Measurements from ENCODE around the gene ARMC6.
A peak's percentile ranks its signal among the peaks of the same experiment; 100 is the strongest.

Gene ARMC6

DNA sequence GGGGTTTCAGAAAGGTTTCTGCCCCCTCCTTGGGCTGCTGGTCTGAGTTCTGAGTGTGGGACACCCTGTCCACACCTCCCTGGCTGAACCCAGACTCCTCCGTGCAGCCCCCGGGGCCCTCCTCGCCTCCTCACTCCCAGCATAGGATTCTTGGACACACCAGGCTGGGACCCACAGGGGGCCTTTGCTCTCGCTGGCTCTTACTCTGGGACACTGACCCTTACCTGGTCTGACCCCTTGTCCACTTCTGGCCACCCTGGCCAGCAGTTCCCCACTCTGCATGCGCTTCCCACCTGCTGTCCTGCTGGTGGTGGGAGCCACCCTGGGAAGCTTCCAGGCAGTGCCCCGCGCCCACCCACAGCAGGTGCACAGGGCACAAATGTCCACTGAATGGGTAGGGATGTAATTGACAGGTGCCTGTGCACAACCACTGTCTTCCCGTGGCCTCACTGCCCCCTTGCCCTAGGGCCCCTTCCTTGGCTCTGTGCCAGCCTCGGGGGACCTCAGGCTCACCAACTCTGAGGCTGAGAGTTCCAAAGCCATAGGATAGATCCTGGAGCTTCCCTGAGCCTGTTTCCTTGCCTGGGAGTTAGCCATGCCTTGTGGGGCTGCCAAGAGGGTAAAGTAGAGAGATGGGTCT, 23.4 kb downstream of the ARMC6 start:
- no peak for DNase-seq

DNA sequence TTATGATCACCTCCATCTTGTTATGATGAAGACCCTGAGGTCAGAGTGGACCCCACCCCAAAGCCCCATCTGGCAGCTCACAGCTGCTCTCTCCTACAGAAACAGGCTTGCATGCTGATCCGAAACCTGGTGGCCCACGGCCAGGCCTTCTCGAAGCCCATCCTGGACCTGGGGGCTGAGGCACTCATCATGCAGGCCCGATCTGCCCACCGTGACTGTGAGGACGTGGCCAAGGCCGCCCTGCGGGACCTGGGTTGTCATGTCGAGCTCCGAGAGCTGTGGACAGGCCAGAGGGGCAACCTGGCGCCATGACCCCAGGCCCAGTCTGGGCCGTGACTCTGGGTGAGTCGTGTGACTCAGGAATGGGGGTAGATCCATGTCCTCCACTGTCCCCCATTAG, 23.9 kb downstream of the ARMC6 start:
- no peak for DNase-seq

DNA sequence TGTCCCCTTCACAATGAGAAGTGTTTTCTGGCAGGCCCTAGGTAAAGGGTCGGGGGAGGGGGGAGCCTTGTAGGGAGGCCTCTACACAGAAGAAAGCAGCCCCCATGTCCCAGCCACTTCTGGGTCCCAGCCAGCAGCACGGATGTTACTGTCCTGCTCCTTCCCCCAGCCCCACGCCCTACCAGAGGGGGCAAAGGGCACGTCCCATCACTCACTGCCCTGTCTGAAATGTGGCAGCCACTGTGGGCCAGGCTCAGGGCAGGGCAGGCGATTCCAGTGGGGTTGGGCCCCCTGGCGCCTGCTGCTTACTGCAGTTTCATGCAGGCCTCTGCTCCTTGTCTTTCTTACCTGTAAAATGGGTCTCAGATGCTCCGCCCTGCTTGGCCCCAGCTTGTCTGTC, 24.3 kb downstream of the ARMC6 start:
- DNase-seq: no peak

DNA sequence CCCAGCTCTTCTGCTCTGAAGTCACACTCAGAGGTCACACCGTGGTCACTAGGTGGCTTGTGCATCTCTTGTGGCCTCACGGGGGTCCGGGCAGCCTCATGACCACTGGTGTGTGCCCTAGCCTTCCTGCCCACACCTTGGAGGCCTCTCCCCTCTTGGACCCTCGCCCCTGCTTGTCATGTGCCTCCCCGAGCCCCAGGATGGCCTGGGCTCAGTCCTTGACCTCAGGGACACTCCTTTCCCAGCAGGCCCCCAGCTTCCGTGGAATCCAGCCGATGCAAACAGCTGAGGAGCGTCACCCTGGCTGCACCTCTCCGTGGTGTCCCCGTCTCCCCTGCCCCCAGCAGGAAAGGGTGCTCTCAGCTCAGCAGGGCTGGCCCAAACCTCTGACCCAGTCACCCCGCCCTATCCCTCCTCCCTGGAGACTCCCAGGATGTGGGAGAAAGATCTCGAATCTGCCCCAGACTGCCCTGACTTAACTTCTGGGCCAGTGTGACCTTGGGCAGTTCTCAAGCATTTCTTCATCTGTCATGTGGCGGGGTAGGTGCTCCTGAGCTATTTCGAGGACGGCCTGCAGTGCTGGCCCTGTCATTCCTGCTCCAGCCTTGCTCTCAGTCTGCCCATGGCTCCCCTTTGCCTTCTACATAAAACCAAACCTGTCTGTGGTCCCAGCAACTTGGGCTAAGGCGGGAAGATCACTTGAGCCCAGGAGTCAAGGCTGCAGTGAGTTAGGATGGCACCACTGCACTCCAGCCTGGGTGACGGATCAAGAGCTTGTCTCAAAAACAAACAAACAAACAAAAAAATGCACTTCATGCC, 25.8 kb downstream of the ARMC6 start:
- no peak for DNase-seq

DNA sequence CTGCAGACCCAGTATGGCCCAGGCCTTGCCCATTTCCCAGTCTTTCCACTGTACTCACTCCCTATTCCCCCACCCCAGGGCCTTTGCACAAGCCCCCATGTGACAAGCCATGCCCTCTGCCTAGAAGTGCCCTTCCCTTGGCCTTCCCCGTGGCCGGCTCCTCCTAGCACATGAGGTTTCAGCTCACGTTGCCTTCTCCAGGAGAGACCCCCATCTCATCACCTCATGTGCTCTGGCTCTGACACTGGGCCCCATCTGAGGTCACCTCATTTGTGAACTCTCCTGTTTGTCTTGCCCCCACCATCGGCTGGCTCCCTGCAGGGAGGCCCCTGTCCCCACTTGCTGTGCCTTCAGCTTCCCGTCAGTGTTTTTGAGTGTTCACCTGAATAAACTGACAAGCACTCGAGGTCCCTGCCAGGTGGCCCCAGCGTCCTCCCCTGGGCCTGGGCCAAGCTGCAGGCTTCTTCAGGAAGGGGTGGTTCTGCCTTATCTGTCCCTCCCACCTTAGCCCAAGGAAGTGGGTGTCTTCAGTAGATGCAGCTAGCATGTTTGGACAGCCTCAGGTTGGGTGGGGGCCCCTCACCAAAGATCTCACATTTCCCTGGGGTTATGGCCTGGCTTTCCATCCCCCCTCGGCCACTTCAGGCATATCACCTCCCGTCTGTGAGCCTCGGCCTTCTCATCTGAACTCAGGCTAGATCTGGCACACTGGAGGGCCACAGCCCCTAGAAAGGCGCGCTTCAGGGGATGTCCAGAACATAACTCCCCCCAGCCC, 26.6 kb downstream of the ARMC6 start:
- DNase-seq: no peak

DNA sequence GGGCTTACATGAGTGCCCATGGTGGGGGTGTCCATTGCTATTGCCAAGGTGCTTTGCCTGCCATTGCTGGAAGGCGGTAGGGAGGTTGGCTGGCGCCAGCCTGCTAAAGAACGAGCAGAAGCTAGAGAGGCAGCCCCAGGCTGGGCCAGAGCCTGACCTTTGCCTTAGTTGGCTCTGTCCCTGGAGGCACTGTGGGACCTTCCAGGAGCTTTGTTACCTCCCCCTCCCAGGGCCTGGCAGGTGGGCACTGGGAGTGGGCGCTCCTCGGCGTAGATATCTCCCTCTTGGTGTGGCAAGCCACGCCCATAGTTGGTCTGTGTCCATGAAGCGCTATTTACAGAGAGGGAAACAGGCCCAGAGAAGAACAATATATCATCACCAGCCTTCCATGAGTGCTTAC, 28.1 kb downstream of the ARMC6 start:
- DNase-seq: no peak

DNA sequence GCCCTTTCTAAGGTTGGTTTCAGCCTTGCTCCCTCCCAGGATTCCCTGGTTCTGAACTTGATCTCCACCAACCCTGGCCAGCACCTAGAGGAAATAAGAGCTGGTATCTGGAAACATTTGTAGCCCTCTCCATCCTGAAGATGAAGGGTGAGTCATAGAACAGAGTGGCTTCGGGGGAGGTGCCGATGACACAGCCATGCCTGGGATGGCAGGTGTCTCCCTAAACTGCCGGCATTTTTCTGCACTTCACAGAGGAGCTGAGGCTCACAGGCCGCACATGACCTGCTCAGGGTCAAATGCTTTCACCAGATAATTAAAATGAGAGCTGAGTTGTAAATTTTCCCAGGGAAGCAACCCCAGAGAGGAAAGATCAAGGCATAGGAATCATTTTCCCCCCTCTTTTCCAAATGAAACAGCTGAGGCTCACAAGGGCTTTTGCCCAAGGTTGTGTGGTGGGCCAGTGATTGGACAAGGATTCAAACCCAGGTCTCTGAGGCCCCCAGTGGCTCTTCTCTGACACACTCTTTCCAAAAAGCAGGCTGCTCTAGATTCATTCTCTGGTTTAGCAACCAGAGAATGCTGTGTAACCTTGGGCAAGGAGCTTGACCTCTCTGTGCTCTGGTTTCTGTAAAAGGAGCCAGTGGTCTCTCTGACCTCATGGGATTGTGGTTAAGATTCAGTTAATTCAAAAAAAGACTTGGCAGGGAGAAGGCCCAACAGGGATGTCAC, 29.2 kb downstream of the ARMC6 start:
- no peak for DNase-seq

DNA sequence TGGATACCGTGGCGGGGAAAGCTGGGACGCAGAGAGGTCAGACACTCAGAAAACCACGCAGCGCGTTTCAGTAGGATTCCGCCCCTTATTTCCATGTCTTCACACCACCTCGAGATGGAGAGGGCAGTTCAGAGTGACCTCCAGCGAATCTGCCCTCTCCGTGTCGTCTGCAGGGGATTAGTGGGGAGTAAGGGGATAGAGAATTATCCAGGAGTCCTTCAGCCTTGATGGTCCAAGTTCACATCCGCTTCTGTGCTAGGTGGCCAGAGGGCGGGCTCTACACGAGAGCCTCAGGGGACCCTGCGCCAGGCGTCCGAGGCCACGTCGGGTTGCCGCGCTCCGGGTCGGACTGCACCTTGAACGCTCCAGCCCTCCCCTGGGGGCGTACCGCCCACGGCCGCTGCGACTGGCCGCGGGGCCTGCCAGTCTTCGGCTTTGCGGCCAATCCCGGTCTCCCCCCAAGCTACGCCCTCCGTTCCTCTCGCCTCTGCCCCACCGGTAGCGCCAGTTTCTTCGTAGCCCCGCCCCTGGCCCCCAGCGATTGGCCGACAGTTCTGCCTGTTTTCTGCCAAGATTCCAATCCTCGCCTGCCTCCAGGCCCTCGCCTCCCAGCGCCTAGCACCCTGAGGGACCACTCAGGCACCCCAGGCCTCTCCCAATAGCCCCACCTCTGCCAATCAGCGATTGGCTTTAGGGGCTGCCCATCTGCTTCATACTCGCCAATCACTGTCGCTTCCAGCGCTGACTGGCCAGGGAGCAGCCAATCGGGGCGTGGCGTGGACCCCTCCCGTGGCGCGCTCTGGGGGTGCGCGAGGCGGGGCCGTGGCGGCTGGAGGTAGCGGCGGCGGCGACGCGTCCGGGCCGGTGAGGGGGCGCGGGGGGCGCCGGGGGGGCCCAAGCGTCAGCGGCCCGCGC, 30.0 kb downstream of the ARMC6 start, which contains the start of gene SLC25A42:
TSS of gene SLC25A42 (plus strand) at position 812 of the 915 bp plus-strand sequence. CDS start 32,131 bp downstream, outside the sequence.
- DNase-seq: peak; percentile 99

DNA sequence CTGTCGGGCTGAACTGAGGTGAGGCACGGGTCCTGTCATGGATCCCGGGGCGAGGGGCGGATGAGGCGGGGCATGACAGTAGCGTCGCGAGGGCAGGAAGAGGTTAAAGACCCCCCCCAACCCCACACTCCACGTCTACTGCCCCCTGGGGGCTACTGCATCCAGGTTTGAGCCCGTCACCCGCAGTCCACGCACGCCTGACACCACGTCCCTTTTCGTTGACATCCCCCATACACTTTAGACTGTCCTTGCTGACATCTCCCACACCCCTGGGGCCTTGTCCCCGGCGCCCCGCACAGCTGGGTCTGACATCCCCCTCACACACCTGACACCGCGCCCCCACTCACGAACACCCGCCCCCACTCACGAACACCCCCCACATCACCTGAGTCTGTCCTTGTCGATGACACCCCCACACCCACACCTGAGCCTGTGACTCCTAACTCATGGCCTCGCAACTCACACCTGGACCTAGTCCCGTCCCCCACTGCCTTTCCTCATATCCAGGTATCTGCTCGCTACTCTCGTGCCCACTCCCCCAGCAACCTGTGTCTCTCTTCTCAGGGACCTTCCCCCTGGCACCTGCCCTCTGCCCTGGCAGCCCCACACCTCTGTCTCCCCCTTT, 30.8 kb downstream of the ARMC6 start:
- peak; percentile 74 for DNase-seq

DNA sequence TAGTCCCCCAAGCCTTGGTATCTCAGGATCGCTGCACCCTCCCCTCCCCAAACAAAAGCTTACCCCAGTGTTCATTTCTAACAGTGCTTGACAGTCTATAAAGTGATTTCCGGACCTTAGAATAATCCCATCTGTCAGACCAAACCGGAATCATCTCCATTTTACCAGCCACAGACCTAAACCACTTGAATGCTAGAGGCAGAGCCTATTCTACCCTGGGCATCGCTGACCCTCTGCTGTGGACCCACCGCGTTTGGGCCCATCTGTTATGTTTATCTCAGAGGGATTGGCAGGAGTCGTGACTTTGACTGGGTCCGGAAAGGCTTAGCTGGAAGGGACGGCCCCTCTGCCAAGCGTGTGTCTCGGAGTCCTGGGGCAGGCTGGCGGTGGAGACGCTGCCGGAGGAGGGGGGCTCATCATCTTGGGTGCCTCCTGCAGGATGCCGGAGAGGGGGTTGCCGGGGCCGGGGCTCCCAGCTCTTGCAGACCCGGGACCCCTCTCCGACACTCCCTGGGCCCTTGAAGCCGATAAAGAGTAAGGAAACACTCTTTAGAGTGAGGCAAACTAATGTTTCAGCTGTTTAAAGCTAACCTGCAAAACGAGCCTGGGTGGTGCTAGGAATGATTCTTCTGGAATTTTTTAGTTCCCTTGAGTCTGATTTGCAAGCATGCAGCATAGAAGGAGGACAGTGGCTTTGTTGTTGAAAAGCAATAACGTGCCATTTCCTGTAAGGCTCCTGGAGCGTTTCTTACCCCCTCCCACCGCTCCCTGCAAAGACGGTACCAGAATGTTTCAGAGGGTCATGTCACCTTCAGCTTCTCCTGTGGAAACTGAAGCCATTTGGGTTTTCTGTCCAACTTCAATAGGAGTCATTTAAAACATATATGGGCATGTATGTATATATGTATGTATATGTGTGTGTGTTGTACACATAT, 31.7 kb downstream of the ARMC6 start:
- DNase-seq: peak; percentile 58

DNA sequence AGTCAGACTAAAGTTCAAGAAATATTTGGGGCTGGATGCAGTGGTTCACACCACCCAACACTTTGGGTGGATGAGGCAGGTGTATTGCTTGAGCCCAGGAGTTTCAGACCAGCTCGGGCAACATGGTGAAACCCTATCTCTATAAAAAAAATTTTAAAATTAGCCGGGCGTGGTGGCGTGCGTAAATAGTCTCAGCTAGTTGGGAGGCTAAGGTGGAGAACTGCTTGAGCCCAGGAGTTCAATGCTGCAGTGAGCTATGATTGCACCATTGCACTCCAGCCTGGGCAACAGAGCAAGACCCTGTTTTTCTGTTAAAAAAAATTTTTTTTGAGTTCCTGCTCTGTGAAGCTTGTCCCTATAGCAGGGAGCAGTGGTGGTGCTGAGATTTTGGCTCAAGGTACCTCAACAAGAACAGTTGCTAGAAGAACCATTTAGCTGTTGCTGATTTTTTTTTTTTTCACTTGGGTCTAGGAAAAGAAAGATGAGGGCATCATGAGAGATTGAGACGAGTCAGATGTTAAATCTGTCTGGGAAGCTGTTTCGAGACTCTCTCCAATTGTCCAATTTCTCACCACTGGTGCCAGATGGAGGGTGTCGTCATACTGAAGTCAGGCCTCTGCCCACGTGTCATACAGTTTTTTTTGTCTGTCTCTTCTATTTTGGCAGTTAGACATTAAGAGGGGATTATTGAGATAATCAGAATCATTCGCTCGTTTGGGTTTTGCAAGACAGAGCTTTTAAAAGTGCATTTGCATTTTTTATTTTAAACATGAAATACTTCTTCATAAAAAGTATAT, 34.1 kb downstream of the ARMC6 start:
- no peak for DNase-seq

DNA sequence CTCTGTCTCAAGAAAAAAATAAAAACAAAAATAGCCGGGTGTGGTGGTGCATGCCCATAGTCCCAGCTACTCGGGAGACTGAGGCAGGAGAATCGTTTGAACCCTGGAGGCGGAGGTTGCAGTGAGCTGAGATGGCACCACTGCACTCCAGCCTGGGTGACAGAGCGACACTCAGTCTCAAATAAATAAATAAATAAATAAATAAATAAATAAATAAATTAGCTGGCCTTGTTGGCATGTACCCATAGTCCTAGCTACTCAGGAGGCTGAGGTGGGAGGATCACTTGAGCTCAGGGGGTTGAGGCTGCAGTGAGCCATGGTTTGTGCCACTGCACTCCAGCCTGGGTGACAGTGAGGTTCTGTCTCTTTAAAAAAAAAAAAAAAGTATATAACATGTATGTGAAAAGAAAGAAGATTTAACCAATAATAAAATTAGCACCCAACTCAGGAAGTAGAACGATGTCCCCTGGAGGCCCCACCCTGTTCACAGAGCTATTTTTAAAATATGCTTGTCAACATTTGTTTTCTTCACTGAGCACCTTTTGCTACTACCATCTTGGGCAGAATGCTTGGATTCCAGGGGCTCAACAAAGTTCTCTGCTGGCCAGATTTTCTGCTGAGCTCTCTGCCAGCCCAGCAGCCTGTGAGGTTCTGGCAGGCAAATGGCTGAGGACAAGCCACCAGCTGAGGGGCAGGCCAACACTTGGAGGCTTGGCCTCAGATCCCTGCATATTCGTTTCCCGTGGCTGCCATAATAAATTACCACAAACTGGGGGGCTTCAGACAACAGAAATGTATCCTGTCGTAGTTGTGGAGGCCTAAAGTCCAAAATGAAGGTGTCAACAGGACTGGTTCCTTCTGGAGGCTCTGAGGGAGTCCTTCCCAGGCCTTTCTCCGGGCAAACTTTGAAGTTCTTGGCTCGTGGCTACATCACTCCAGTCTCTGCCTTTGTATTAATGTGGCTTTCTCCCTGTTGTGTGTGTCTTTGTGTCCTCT, 35.6 kb downstream of the ARMC6 start:
- no peak for DNase-seq

DNA sequence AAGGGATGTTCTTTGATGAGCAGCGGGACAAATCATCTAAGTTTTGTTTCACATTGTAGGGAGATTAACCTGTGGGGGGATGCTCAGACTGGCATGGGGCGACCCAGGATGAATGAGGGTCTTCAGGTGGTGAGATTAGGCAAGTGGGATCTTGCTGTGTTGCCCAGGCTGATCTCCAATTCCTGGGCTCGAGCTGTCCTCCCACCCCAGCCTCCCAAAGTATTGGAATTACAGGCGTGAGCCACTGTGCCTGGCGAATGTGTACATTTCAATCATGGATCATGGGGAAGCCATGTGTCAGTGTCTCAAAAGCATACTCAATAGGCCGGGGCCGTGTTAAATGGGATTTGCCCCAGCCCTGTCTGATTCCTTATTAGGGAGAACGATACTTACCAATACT, 38.5 kb downstream of the ARMC6 start:
- DNase-seq: no peak

DNA sequence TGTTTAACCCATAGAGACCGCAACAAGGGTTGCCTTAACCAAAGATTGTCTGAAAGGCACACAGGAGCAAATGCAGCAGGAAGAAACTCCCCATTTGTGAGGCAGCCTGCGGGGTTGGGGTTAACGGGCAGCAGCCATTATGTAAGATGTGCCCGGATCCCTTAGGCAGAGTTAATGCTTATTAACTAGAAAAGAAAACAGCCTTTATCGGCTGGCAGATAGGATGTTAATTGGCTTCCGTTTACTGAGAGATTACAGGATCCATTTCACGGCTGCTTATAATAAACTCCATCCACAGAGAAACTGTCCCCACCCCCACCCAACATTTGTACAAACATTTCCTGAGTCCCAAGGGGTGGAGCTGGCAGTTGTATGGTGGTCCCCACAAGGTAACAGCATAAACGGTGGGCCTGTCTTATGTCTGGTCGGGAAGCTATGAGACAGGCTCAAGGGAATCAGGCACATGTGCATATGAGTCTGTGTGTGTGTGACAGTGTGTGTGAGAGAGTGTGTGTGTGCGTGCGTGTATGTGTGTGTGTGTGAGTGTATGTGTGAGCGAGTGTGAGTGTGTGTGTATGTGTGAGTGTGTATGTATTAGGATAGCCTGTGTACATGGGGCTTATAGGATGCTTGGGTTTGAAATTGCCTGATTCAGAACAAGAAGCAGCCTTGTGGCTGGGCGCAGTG, 40.9 kb downstream of the ARMC6 start:
- no peak for DNase-seq

DNA sequence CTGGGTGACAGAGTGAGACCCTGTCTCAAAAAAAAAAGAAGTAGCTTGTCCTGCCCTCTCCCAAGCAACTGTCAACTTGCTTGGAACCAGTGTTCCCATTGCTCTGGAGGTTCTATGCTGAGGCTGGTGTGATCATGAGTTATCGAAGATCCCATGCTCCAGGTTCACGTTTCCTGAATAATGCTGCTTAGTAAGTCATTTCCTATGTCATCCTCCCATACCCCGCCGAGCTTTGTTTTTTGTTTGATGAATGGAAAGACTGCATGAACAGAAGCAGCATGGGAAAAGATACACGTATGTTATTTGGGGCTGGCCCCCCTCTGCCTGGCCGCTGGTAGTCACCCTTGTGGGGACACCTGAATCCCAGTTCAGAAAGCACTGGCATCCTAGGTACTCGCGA, 41.7 kb downstream of the ARMC6 start:
- DNase-seq: no peak

DNA sequence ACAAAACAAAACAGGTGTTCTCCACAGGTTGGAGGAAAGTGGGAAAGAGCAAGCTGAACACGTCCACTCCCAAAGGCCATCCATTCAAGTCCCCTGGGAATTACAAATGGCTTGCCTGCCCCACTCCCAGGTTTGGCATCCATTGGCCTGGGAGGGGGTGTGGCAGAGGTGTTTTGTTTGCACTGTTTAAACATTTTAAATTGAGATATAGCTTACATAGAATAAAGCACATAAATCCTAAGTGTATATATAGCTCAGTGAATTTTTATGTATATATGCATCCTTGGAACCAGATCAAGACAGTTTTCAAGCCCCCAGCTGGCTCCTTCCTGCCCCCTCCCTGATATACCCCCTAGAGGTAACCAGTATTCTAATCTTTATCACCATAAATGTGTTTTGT, 43.1 kb downstream of the ARMC6 start:
- no peak for DNase-seq

DNA sequence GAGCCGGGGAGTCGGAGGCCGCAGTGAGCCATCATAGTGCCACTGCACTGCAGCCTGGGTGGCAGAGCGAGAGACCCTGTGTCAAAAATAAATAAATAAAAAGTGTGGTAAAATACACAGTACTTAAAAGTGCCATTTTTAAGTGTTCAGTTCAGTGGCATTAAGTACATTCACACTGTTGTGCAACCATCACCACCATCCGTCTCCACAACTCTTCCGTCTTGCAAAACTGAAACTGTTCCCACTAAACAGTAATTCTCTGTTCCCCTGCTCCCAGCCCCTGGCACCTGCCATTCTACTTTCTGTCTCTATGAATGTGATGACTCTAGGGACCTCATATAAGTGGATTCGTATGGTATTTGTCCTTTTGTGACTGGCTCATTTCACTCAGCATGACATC, 43.7 kb downstream of the ARMC6 start:
- no peak for DNase-seq
